Endothelial cell of umbilical vein (primary cell): ENCODE measurements around the gene MRPL41. TPM values are rescaled to one million over a fixed set of nuclear protein-coding genes. Genes with fewer than 3 reads are reported as not detected.

Experiments used
- BruUV-seq: library from RNA; stranded (reverse); fragments of 400-500 nt; replicated peaks from 2 replicates; lab custom pipeline; 2021; lab: Mats Ljungman, UMichigan
- CTCF ChIA-PET: fragments of 300-600, 350-600 bp; sonication (Branson Sonifier 250); formaldehyde crosslinking; loops from one replicate; lab custom pipeline; 2021; ENCODE audit warnings: antibody characterized with exemption, inconsistent platforms; lab: Charles Lee
- POLR2A ChIA-PET: fragments of 300-600, 350-600 bp; sonication (Branson Sonifier 250); formaldehyde crosslinking; loops from one replicate; lab custom pipeline; 2021; ENCODE audit warnings: antibody characterized with exemption, inconsistent platforms; lab: Charles Lee
- DNase-seq: peaks from one replicate; pipeline ENCODE4 v3.0.0-alpha.2; 2011; ENCODE audit warnings: low read depth, low spot score
- FAIRE-seq: peaks from 2 replicates; lab custom pipeline; 2011; peaks lifted over from hg19 to GRCh38; lab: Jason Lieb, UNC
- H2AFZ ChIP-seq: 2 replicates; pipeline ENCODE4 v1.6.0; 2012; ENCODE audit warnings: low read depth, low read length, control low read depth, inconsistent platforms
- H3K27ac ChIP-seq: 2 replicates; pipeline ENCODE4 v1.5.1; 2011; ENCODE audit warnings: low read depth, mild to moderate bottlenecking, control low read depth, low read length, moderate library complexity; ENCODE audit not compliant: insufficient read depth
- H3K27me3 ChIP-seq, 2 experiments: 2 replicates each; pipeline versions ENCODE4 v1.6.0 to v1.6.1; 2011; ENCODE audit warnings: low read length in 2 of 2, mixed read lengths in 1 of 2; ENCODE audit not compliant: control insufficient read depth in 2 of 2, insufficient read depth in 2 of 2
- H3K36me3 ChIP-seq, 2 experiments: 2 replicates in 1 of 2; 3 replicates in 1 of 2; pipeline ENCODE4 v1.5.1; 2011; ENCODE audit warnings: low read length in 2 of 2, mild to moderate bottlenecking in 1 of 2, moderate library complexity in 1 of 2; ENCODE audit not compliant: control insufficient read depth in 2 of 2, insufficient read depth in 2 of 2; ENCODE audit errors: extremely low read depth in 1 of 2
- H3K4me1 ChIP-seq: 3 replicates; pipeline ENCODE4 v1.5.1; 2011; ENCODE audit warnings: mild to moderate bottlenecking, low read length; ENCODE audit not compliant: control insufficient read depth, insufficient read depth; ENCODE audit errors: extremely low read depth
- H3K4me2 ChIP-seq: 2 replicates; pipeline ENCODE4 v1.6.1; 2011; ENCODE audit warnings: low read length, control low read depth, mixed read lengths; ENCODE audit not compliant: insufficient read depth
- H3K4me3 ChIP-seq, 3 experiments: fragments of 200-600 bp in 1 of 3; sonication (generic), shearing (Covaris generic) in 1 of 3; replicated peaks in 1 of 3; 2 replicates each; pipeline ENCODE4 v1.5.1; 2011 to 2016; ENCODE audit warnings: control low read depth in 3 of 3, low read length in 3 of 3, mild to moderate bottlenecking in 2 of 3, inconsistent platforms in 1 of 3, low read depth in 1 of 3, moderate library complexity in 1 of 3; ENCODE audit not compliant: insufficient read depth in 1 of 3
- H3K79me2 ChIP-seq: 2 replicates; pipeline ENCODE4 v1.6.0; 2012; ENCODE audit warnings: low read length, inconsistent platforms; ENCODE audit not compliant: control insufficient read depth, insufficient read depth
- H3K9ac ChIP-seq: replicated peaks from 2 replicates; pipeline ENCODE3; 2011; ENCODE audit warnings: low read length, control low read depth; ENCODE audit not compliant: insufficient read depth; ENCODE audit errors: extremely low read depth
- H3K9me1 ChIP-seq: replicated peaks from 3 replicates; pipeline ENCODE4 v1.6.0; 2011; ENCODE audit warnings: mild to moderate bottlenecking, low read length; ENCODE audit not compliant: control insufficient read depth, insufficient read depth; ENCODE audit errors: extremely low read depth
- H3K9me3 ChIP-seq: replicated peaks from 2 replicates; pipeline ENCODE4 v1.5.1; 2012; ENCODE audit warnings: low read length, inconsistent platforms; ENCODE audit not compliant: control insufficient read depth, insufficient read depth
- H4K20me1 ChIP-seq: replicated peaks from 2 replicates; pipeline ENCODE3; 2011; ENCODE audit warnings: mild to moderate bottlenecking, low read length; ENCODE audit not compliant: control insufficient read depth, insufficient read depth; ENCODE audit errors: extremely low read depth
- CTCF ChIP-seq, 2 donors: IDR thresholded peaks; 1 replicate in 1 of 2; 2 replicates in 1 of 2; pipeline ENCODE4 v1.5.1; 2011; ENCODE audit warnings: low read length in 2 of 2, mild to moderate bottlenecking in 2 of 2, moderate library complexity in 2 of 2, control low read depth in 1 of 2, inconsistent platforms in 1 of 2, low read depth in 1 of 2; ENCODE audit not compliant: insufficient read depth in 1 of 2; ENCODE audit errors: extremely low read depth in 1 of 2
- EZH2 ChIP-seq: IDR thresholded peaks from 2 replicates; pipeline ENCODE4 v1.6.1; 2012; ENCODE audit warnings: borderline replicate concordance, low read depth, mild to moderate bottlenecking, moderate library complexity, low read length, inconsistent platforms; ENCODE audit not compliant: severe bottlenecking
- FOS ChIP-seq: IDR thresholded peaks from 2 replicates; pipeline ENCODE4 v1.6.1; 2011; ENCODE audit warnings: mild to moderate bottlenecking, low read length, moderate library complexity, borderline replicate concordance; ENCODE audit not compliant: insufficient read depth
- GATA2 ChIP-seq: IDR thresholded peaks from 2 replicates; pipeline ENCODE4 v1.7.0; 2011; ENCODE audit warnings: low read depth, mild to moderate bottlenecking, moderate library complexity, mixed read lengths, low read length; ENCODE audit not compliant: insufficient read length, insufficient read depth
- JUN ChIP-seq: IDR thresholded peaks from 2 replicates; pipeline ENCODE4 v1.6.1; 2011; ENCODE audit warnings: borderline replicate concordance, low read depth; ENCODE audit not compliant: insufficient read length, insufficient read depth
- MYC ChIP-seq: IDR thresholded peaks from one replicate; pipeline ENCODE4 v1.6.1; 2011; ENCODE audit warnings: mild to moderate bottlenecking, low read depth, low read length
- POLR2A ChIP-seq: IDR thresholded peaks from 2 replicates; pipeline ENCODE4 v1.6.1; 2012; ENCODE audit warnings: low read depth, mild to moderate bottlenecking, control low read depth, low read length
- POLR2AphosphoS5 ChIP-seq: IDR thresholded peaks from 2 replicates; pipeline ENCODE4 v1.6.1; 2012; ENCODE audit warnings: low read depth, mild to moderate bottlenecking, control low read depth, low read length, moderate library complexity; ENCODE audit not compliant: insufficient read depth
- dilution Hi-C: fragments of 300-500 bp; cut with MboI; formaldehyde crosslinking; loops from one replicate; pipeline ENCODE4 v1.15.0; 2019; ENCODE audit warnings: low sequenced_read_pairs; ENCODE audit not compliant: extremely low pct_ligation_motif_present
- intact Hi-C: fragments of 100-400 bp; cut with micrococcal nuclease; formaldehyde crosslinking; loops from one replicate; pipeline ENCODE4 v1.10.0; 2022
- polyA plus RNA-seq, 4 experiments: library from polyadenylated mRNA; depleted of rRNA in 3 of 4; stranded (reverse) in 3 of 4; unstranded in 1 of 4; fragments of >200 nt; gene quantifications; 2 replicates each; pipeline versions ENCODE4 v1.2.1 to v1.2.3, GENCODE V29; 2011 to 2012; ENCODE audit warnings: missing spikeins in 1 of 4
- total RNA-seq: library from RNA; stranded (reverse); gene quantifications from 2 replicates; pipeline ENCODE4 v1.2.3, GENCODE V29; 2021
- TF ChIP-seq, protein P1 (sequence below): IDR thresholded peaks from 2 replicates; pipeline ENCODE4 v1.6.1; 2011; ENCODE audit not compliant: insufficient read depth, insufficient read length

Gene MRPL41
- total and polyA plus RNA-seq, 2 donors (not counting 3 experiments of a cell fraction or from before 2014, with no cell fraction given), result 50.4 to 50.7 TPM

DNA sequence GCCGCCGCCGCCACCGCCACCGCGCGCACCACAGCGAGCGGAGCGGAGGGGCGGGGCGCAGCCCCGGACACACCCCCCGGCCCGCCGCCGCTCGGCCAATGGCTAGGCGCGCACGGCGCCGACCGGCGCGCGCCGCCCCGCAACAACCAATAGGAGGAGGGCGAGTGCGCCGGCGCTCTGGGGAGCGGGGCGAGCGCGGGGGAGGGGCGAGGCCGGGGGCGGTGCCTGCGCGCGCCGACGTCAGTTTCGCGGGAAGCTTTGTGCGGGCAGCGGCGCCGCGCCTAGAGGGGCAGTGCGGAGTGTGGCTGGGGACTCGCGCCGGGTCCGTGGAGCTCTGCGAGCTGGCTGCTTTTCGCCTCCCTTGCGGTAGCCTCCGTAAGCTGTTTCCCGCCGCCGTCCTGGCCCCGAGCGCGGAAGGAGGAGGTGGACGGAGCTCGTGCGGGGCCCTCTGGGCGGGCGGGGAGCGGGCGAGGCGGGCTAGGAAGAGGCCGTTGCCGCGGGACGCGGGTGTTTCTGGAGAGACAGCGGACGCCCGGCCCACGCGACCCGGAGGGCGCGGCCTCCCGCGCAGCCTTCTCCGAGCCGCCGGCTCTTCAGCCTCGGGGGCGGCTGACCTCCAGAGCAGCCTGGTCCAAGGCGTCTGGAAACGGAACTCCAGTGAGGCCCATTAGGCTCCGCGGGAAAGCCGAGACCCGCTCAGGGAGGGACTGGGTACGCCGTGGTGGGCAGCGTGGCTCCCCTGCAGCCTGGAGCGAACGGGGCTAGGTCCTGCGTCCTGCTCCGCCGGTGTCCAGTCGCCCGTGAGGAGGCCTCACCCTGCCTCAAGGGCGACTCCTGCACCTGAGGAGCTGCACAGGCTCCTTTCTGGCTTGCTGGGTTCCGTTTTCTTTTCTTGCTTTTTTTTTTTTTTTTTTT, 39.0 kb downstream of the MRPL41 start, which contains the start of gene ZMYND19:
TSS of gene ZMYND19 (minus strand) at position 44 of the 915 bp plus-strand sequence. CDS start 249 bp downstream, outside the sequence.
- no peak within 1 kb of the TSS for H3K27ac ChIP-seq
- peaks cover 9% of the 10 kb centered on the region for H3K4me1 ChIP-seq
- TF ChIP-seq MYC, result no peak
- peak; percentile 47 for TF ChIP-seq POLR2AphosphoS5
- peak; percentile 86 for FAIRE-seq
- peak within 1 kb of the TSS; percentile 56 for H3K9ac ChIP-seq
- peak within 1 kb of the TSS; percentile 92 for H2AFZ ChIP-seq
- no peaks in the 10 kb centered on the region for H3K9me3 ChIP-seq
- H3K9me1 ChIP-seq, result no peaks in the 10 kb centered on the region
- dilution Hi-C loops (no loop called here), intact Hi-C loops (loop anchor here (1.0 kb wide), 3 partner anchors 15 to 39 kb away; partner anchors contain the start of genes ARRDC1 and MRPL41)
- CTCF ChIA-PET, result interaction anchor here (0.7 to 1.6 kb wide), 4 partner anchors 9 to 14 kb away, joined by 3 to 8 read pairs (median 4); no protein-coding TSS in a partner anchor
- peaks cover 13 to 24% of the 10 kb centered on the region in 2 experiments for H3K36me3 ChIP-seq
- H4K20me1 ChIP-seq, result no peaks in the 10 kb centered on the region
- peaks cover 18% of the 10 kb centered on the region for H3K79me2 ChIP-seq
- peak; percentile 87 for DNase-seq
- BruUV-seq, result TSS peak; percentile 42
- H3K27me3 ChIP-seq, result no peaks in the 10 kb centered on the region
- peak within 1 kb of the TSS; percentile 59 for H3K4me2 ChIP-seq
- H3K4me3 ChIP-seq, result peak within 1 kb of the TSS; percentile 41 to 80 (median 48)
- POLR2A ChIA-PET, result interaction anchor here (0.7 kb wide), 1 partner anchor 39 kb away, joined by 6 read pairs; the partner anchor contains the start of gene MRPL41

DNA sequence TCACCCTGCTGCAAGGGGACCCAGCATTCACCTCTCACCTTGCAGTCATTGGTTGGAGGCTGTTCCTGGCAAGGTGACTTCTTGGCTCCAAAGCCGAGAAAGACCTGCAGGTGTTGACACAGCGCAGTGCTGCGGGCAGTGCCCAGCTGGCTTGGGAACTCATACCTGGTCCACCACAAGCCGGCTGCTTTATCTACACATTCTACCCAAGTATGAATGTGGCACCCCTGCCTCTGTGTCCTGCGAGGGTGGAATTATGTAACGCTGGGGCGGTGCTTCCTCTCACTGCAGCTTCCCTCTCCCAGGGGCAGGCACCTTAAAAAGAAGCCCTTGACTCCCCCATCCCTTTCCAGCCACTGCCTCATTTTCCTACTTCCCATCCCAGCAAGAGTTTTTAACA, 41.1 kb downstream of the MRPL41 start:
- peaks cover 18% of the 10 kb centered on the region for H3K79me2 ChIP-seq
- H3K4me1 ChIP-seq, result peaks cover 9% of the 10 kb centered on the region
- no peak for DNase-seq
- H3K36me3 ChIP-seq, result peaks cover 6 to 7% of the 10 kb centered on the region in 2 experiments
- no peak overlapping the region for H3K9ac ChIP-seq
- TF ChIP-seq MYC, result no peak
- no peak for TF ChIP-seq POLR2AphosphoS5
- TF ChIP-seq, protein P1, sequence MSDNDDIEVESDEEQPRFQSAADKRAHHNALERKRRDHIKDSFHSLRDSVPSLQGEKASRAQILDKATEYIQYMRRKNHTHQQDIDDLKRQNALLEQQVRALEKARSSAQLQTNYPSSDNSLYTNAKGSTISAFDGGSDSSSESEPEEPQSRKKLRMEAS, result no peak
- no peak for TF ChIP-seq JUN
- no peak for TF ChIP-seq EZH2
- no peak for TF ChIP-seq POLR2A
- TF ChIP-seq FOS, result no peak
- no peak for TF ChIP-seq GATA2
- TF ChIP-seq CTCF (IDR thresholded peaks at IDR 0.05; ENCODE audit: extremely low read depth in 1 of 2, insufficient read depth in 1 of 2, low read depth in 1 of 2, low read length in 2 of 2), result no peak
- H3K9me1 ChIP-seq, result no peaks in the 10 kb centered on the region
- H4K20me1 ChIP-seq, result no peaks in the 10 kb centered on the region
- H3K4me2 ChIP-seq, result no peak overlapping the region
- ChIA-PET POLR2A (no interaction called here), CTCF (interaction anchor here (1.1 kb wide), 1 partner anchor 10 kb away, joined by 3 read pairs; no protein-coding TSS in a partner anchor)
- H3K27me3 ChIP-seq, result no peaks in the 10 kb centered on the region
- no peaks in the 10 kb centered on the region for H3K9me3 ChIP-seq
- no TSS peak for BruUV-seq
- H3K27ac ChIP-seq, result no peak overlapping the region
- intact Hi-C loops (no loop called here), dilution Hi-C loops (no loop called here)
- no peak overlapping the region for H3K4me3 ChIP-seq
- FAIRE-seq, result no peak
- H2AFZ ChIP-seq, result no peak overlapping the region
